Activated CD4-positive, CD25-positive, alpha-beta regulatory T cell treated with anti-CD3 and anti-CD28 coated beads, Interleukin-2, amount 50 U/mL, for 72 hours (primary cell): ENCODE results near the gene COMMD10.

ENCODE experiments used
- DNase-seq: peaks from one replicate; pipeline ENCODE4 v3.0.0; 2021

Gene COMMD10

GRCh38 chr5:116225281-116225922 is 140.6 kb downstream of the COMMD10 start:
- no peak for DNase-seq

GRCh38 chr5:116229131-116229689 is 144.4 kb downstream of the COMMD10 start:
- DNase-seq: no peak

GRCh38 chr5:116231288-116231687 is 146.5 kb downstream of the COMMD10 start:
- no peak for DNase-seq

- no peak for DNase-seq
Measured at GRCh38 chr5:116234681-116235080, 149.9 kb downstream of the COMMD10 start.

- DNase-seq: no peak
Measured at GRCh38 chr5:116237917-116238500, 153.2 kb downstream of the COMMD10 start.

GRCh38 chr5:116242343-116242742 is 157.5 kb downstream of the COMMD10 start:
- no peak for DNase-seq

- DNase-seq: no peak
Measured at GRCh38 chr5:116248432-116248831, 163.6 kb downstream of the COMMD10 start.

GRCh38 chr5:116249648-116250047 is 164.8 kb downstream of the COMMD10 start:
- no peak for DNase-seq

GRCh38 chr5:116256717-116257116 is 171.9 kb downstream of the COMMD10 start:
- DNase-seq: no peak

- DNase-seq: no peak
Measured at GRCh38 chr5:116265471-116265870, 180.6 kb downstream of the COMMD10 start.

- no peak for DNase-seq
Measured at GRCh38 chr5:116271446-116272025, 186.7 kb downstream of the COMMD10 start.

- DNase-seq: no peak
Measured at GRCh38 chr5:116272281-116272941, 187.6 kb downstream of the COMMD10 start.

GRCh38 chr5:116273448-116274242 is 188.8 kb downstream of the COMMD10 start:
- no peak for DNase-seq

GRCh38 chr5:116274251-116274650 is 189.4 kb downstream of the COMMD10 start:
- DNase-seq: no peak

- no peak for DNase-seq
Measured at GRCh38 chr5:116275282-116275681, 190.5 kb downstream of the COMMD10 start.

GRCh38 chr5:116276952-116277351 is 192.1 kb downstream of the COMMD10 start:
- DNase-seq: no peak

- no peak for DNase-seq
Measured at GRCh38 chr5:116280149-116280803, 195.5 kb downstream of the COMMD10 start.

- no peak for DNase-seq
Measured at GRCh38 chr5:116281309-116281708, 196.5 kb downstream of the COMMD10 start.

- DNase-seq: no peak
Measured at GRCh38 chr5:116288524-116288923, 203.7 kb downstream of the COMMD10 start.

GRCh38 chr5:116289276-116289675 is 204.5 kb downstream of the COMMD10 start:
- no peak for DNase-seq

GRCh38 chr5:116291271-116291670 is 206.4 kb downstream of the COMMD10 start:
- DNase-seq: no peak

GRCh38 chr5:116292321-116292720 is 207.5 kb downstream of the COMMD10 start:
- no peak for DNase-seq
